HepG2 (cell line): ENCODE results near the gene R3HDM1.

ENCODE experiments used
- EZH2 ChIP-seq: conservative IDR thresholded peaks from 2 replicates; pipeline ENCODE4 v1.6.1; 2012; ENCODE audit warnings: mild to moderate bottlenecking, low read depth, low read length, moderate library complexity
- SKI ChIP-seq: fragments of 450-650 bp; IDR thresholded peaks from one replicate; pipeline ENCODE4 v1.6.1; 2018; ENCODE audit warnings: mild to moderate bottlenecking; ENCODE audit not compliant: partially characterized antibody
- SP1 ChIP-seq, 2 experiments: fragments of 450-650 bp in 1 of 2; sonication (generic) in 1 of 2; formaldehyde crosslinking in 1 of 2; IDR thresholded peaks; 2 replicates each; pipeline versions ENCODE4 v1.4.0 to v1.6.1; 2016 to 2020; ENCODE audit warnings: missing genetic modification reagents in 1 of 2
- TF ChIP-seq, protein P1 (sequence below): sonication (generic); formaldehyde crosslinking; IDR thresholded peaks from 2 replicates; pipeline ENCODE4 v1.8.1; 2023; ENCODE audit warnings: missing genetic modification reagents, mild to moderate bottlenecking, borderline replicate concordance
- TF ChIP-seq, protein P2 (sequence below): sonication (generic); formaldehyde crosslinking; IDR thresholded peaks from 2 replicates; pipeline ENCODE4 v1.4.0; 2020; ENCODE audit warnings: missing genetic modification reagents

DNA sequence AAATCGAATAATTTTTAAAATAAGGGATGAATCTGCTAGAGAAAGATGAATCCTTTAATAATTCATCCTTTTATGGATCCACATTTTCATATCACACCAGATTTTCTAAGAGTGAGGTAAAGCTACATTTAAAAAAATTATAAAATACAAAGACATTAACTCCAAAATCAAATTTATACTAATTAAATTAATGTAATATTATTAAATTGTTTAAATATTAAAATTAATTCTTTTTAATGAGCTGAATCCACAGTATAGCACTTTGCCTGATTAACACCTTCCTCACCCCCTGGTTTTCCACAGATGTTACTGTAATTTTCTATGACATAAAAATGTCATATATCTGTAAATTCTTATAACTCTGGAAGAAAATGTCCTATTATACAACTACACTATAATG, 26.5 kb upstream of the R3HDM1 start:
- TF ChIP-seq, protein P1, sequence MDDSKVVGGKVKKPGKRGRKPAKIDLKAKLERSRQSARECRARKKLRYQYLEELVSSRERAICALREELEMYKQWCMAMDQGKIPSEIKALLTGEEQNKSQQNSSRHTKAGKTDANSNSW (CRISPR knock-in tag) = no peak
- TF ChIP-seq SKI (no peak), EZH2 (no peak), SP1 (IDR thresholded peaks at IDR 0.05) (no peak), SP1 (CRISPR knock-in tag; IDR thresholded peaks at IDR 0.05) (no peak)
- TF ChIP-seq, protein P2, sequence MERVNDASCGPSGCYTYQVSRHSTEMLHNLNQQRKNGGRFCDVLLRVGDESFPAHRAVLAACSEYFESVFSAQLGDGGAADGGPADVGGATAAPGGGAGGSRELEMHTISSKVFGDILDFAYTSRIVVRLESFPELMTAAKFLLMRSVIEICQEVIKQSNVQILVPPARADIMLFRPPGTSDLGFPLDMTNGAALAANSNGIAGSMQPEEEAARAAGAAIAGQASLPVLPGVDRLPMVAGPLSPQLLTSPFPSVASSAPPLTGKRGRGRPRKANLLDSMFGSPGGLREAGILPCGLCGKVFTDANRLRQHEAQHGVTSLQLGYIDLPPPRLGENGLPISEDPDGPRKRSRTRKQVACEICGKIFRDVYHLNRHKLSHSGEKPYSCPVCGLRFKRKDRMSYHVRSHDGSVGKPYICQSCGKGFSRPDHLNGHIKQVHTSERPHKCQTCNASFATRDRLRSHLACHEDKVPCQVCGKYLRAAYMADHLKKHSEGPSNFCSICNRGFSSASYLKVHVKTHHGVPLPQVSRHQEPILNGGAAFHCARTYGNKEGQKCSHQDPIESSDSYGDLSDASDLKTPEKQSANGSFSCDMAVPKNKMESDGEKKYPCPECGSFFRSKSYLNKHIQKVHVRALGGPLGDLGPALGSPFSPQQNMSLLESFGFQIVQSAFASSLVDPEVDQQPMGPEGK (CRISPR knock-in tag) = no peak
